ENCODE data around the gene GABRE.

GRCh38 chrX:151938172-151938571, 36.3 kb downstream of the GABRE start:
- TF ChIP-seq CTCF (conservative IDR thresholded peaks at IDR 0.05; ENCODE audit: low read length) (no peak), EZH2phosphoT487 (IDR thresholded peaks at IDR 0.05; ENCODE audit: borderline replicate concordance) (no peak)
